ENCODE measurements around the gene ZNF836.
A peak's percentile ranks its signal among the peaks of the same experiment; 100 is the strongest.

Gene ZNF836

DNA sequence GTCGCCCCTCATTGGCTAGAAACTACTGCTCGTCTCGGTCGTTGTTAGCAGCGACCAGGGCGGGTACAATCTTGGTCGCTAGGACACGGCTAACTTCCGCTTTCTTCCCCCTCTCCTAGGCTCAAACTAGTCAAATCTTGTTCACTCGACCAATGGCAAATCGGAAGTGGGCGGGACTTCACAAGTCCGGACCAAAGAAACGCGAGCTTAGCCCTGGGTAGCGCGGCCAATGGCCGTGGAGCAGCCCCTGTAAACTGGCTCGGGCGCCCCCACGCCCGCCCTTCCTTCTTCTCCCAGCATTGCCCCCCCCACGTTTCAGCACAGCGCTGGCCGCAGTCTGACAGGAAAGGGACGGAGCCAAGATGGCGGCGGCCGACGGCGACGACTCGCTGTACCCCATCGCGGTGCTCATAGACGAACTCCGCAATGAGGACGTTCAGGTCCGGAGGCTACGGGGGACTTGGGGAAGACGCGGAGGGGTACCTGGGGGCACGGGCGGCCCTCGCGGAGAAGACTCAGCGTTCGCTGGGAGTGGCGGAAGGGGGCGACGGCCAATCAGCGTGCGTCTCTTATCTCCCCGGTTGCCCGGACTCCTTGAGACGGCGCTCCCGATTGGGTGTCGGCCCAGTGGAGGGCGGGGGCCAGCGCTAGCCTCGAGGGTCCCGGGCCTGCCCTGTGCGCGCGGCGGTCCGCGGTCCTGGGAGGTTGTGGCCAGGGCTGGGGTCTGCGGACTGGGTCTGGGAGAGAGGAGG lies 18.5 kb upstream of the ZNF836 start, which contains the start of gene PPP2R1A:
TSS of gene PPP2R1A (plus strand) at position 318 of the 752 bp plus-strand sequence. CDS start at position 363, 45 bp downstream.
- no peak for TF ChIP-seq EZH2 (IDR thresholded peaks at IDR 0.05; ENCODE audit: borderline replicate concordance, low read depth, low read length, severe bottlenecking)
- TF ChIP-seq, protein P1, sequence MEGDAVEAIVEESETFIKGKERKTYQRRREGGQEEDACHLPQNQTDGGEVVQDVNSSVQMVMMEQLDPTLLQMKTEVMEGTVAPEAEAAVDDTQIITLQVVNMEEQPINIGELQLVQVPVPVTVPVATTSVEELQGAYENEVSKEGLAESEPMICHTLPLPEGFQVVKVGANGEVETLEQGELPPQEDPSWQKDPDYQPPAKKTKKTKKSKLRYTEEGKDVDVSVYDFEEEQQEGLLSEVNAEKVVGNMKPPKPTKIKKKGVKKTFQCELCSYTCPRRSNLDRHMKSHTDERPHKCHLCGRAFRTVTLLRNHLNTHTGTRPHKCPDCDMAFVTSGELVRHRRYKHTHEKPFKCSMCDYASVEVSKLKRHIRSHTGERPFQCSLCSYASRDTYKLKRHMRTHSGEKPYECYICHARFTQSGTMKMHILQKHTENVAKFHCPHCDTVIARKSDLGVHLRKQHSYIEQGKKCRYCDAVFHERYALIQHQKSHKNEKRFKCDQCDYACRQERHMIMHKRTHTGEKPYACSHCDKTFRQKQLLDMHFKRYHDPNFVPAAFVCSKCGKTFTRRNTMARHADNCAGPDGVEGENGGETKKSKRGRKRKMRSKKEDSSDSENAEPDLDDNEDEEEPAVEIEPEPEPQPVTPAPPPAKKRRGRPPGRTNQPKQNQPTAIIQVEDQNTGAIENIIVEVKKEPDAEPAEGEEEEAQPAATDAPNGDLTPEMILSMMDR (IDR thresholded peaks at IDR 0.05; ENCODE audit: borderline replicate concordance, extremely low read depth, low read length, poor library complexity, severe bottlenecking): no peak
- Histone ChIP-seq H3K79me2 (ENCODE audit: insufficient read depth, low read length) (peaks cover 55% of the 10 kb centered on the region), H2AFZ (ENCODE audit: low read depth, low read length) (peak within 1 kb of the TSS; percentile 76), H3K4me1 (ENCODE audit: insufficient read depth, low read length) (peaks cover 31% of the 10 kb centered on the region), H3K27me3 (ENCODE audit: insufficient read depth, low read length, poor library complexity) (no peaks in the 10 kb centered on the region), H3K36me3 (ENCODE audit: insufficient read depth, low read length) (peaks cover 40% of the 10 kb centered on the region), H3K4me2 (ENCODE audit: insufficient read depth, low read length) (peak within 1 kb of the TSS; percentile 87), H4K20me1 (ENCODE audit: insufficient read depth, low read length) (peaks cover 36% of the 10 kb centered on the region), H3K27ac (ENCODE audit: low read length) (peak within 1 kb of the TSS; percentile 91), H3K9ac (ENCODE audit: low read depth, low read length) (peak within 1 kb of the TSS; percentile 70), H3K4me3 (ENCODE audit: low read depth in 1 of 2, low read length in 2 of 2) (peak within 1 kb of the TSS; percentile 68 to 91), H3K9me3 (ENCODE audit: insufficient read depth, low read length, severe bottlenecking) (no peaks in the 10 kb centered on the region)
- DNase-seq (peak; percentile 99), ATAC-seq (ENCODE audit: insufficient read depth, low read depth) (peak; percentile 92)

DNA sequence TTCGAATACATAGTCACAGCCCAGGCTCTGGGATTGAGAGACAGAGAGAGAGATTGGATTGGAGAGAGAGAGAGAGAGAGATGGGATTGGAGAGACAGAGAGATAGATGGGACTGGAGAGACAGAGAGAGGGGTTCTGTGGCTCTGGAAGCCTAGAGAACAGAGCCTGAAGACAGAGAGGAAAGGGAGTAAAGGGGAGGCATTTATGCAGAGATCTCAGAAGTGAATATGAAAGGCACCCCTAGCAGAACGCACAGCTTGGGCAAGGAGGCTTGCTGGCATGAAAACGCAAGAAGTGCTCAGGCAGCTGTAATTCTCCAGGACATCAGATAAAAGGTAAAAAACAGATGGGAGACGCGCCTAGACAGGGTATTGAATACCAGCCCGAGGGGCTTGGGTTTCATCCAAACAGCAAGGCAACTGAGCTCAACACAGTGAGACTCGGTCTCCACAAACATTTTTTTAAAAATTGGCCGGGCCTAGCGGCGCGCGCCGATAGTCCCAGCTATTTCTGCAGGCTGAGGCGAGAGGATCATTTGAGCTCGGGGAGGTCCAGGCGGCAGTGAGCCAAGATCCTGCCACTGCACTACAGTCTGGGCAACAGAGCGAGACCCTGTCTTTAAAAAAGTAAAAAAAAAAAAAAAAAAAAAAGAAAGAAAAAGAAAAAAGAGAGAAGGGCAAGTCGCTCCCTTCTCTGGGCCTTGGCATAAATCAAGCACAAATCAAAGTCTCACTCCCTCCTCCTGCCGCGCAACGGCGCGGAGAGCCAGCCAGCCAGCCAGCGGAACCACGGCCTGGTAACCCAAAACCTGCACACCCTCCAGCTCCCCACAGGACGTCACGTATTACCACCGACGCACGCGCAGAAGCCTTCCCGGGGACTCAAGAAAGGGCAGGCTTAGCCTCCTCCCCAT lies 17.7 kb upstream of the ZNF836 start:
- Histone ChIP-seq H3K4me2 (ENCODE audit: insufficient read depth, low read length) (peak overlapping the region; percentile 80), H3K4me1 (ENCODE audit: insufficient read depth, low read length) (peaks cover 31% of the 10 kb centered on the region), H3K4me3 (ENCODE audit: low read depth in 1 of 2, low read length in 2 of 2) (peak overlapping the region; percentile 19 to 59; a peak in 3 of 4 replicates), H3K27ac (ENCODE audit: low read length) (peak overlapping the region; percentile 60), H4K20me1 (ENCODE audit: insufficient read depth, low read length) (peaks cover 28% of the 10 kb centered on the region), H3K27me3 (ENCODE audit: insufficient read depth, low read length, poor library complexity) (no peaks in the 10 kb centered on the region), H3K9ac (ENCODE audit: low read depth, low read length) (peak overlapping the region; percentile 61), H3K79me2 (ENCODE audit: insufficient read depth, low read length) (peaks cover 46% of the 10 kb centered on the region), H3K9me3 (ENCODE audit: insufficient read depth, low read length, severe bottlenecking) (no peaks in the 10 kb centered on the region), H3K36me3 (ENCODE audit: insufficient read depth, low read length) (peaks cover 31% of the 10 kb centered on the region), H2AFZ (ENCODE audit: low read depth, low read length) (peak overlapping the region; percentile 58)
- ATAC-seq (ENCODE audit: insufficient read depth, low read depth) (no peak), DNase-seq (no peak)
- TF ChIP-seq EZH2 (IDR thresholded peaks at IDR 0.05; ENCODE audit: borderline replicate concordance, low read depth, low read length, severe bottlenecking): no peak
- TF ChIP-seq, protein P1 (IDR thresholded peaks at IDR 0.05; ENCODE audit: borderline replicate concordance, extremely low read depth, low read length, poor library complexity, severe bottlenecking): no peak

DNA sequence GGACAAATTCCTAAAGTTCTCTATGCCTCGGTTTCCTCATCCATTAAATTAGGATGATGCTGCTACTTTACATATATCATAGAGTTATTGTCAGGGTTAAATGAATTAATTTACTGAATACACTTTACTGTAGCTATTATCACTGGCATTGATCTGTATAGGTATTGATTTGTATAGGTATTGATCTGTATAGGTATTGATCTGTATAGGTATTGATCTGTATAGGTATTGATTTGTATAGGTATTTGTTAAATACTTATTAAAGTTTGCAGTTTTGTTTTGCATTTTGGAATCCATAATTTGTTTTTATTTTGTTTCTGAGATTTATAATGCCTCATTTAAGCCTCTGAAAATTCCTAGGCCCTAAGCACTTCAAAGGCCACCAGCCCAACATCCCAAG lies 16.0 kb upstream of the ZNF836 start:
- H3K4me2 ChIP-seq (ENCODE audit: insufficient read depth, low read length): no peak overlapping the region

More for the DNA sequence above, 16.0 kb upstream of the ZNF836 start:
- H3K4me1 ChIP-seq (ENCODE audit: insufficient read depth, low read length): peaks cover 27% of the 10 kb centered on the region
- H3K9ac ChIP-seq (ENCODE audit: low read depth, low read length): no peak overlapping the region
- no peak overlapping the region for H3K4me3 ChIP-seq (ENCODE audit: low read depth in 1 of 2, low read length in 2 of 2)
- ATAC-seq (ENCODE audit: insufficient read depth, low read depth) (no peak), DNase-seq (no peak)
- peaks cover 30% of the 10 kb centered on the region for H3K79me2 ChIP-seq (ENCODE audit: insufficient read depth, low read length)
- TF ChIP-seq, protein P1 (IDR thresholded peaks at IDR 0.05; ENCODE audit: borderline replicate concordance, extremely low read depth, low read length, poor library complexity, severe bottlenecking): no peak
- TF ChIP-seq EZH2 (IDR thresholded peaks at IDR 0.05; ENCODE audit: borderline replicate concordance, low read depth, low read length, severe bottlenecking): no peak
- no peak overlapping the region for H2AFZ ChIP-seq (ENCODE audit: low read depth, low read length)
- no peak overlapping the region for H3K27ac ChIP-seq (ENCODE audit: low read length)
- H3K36me3 ChIP-seq (ENCODE audit: insufficient read depth, low read length): peaks cover 15% of the 10 kb centered on the region
- peaks cover 17% of the 10 kb centered on the region for H4K20me1 ChIP-seq (ENCODE audit: insufficient read depth, low read length)
- H3K27me3 ChIP-seq (ENCODE audit: insufficient read depth, low read length, poor library complexity): no peaks in the 10 kb centered on the region
- no peaks in the 10 kb centered on the region for H3K9me3 ChIP-seq (ENCODE audit: insufficient read depth, low read length, severe bottlenecking)
